DMS53 treated with DMSO at 0.1 percent for 48 hours (cell line): Measurements from ENCODE around the gene UBE2D2.
A peak's percentile ranks its signal among the peaks of the same experiment; 100 is the strongest.

Experiments used
- DNase-seq: peaks from one replicate; lab custom pipeline; 2025; ENCODE audit not compliant: unreplicated experiment; lab: John Stamatoyannopoulos, UW

UBE2D2 gene

DNA sequence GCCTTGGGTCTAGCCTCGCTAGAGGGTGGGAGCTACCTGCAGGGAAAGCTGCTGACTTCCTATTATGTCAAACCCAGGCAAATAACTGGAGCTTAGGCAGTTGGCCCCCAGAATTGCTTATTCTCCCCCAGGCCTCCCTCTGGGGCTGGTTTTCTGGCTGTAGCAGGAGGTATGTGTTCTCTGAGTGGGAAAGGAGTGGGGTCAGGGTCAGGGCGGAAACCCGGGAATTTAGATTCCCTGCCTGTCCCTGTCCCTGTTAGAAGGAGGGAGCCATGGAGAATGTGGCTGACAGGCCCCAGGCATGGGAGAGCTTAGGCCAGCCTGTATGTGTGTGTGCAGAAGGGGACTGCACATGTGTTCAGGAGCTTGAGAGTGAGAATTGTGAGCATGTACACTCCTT is 73.4 kb downstream of the UBE2D2 start:
- DNase-seq = no peak

DNA sequence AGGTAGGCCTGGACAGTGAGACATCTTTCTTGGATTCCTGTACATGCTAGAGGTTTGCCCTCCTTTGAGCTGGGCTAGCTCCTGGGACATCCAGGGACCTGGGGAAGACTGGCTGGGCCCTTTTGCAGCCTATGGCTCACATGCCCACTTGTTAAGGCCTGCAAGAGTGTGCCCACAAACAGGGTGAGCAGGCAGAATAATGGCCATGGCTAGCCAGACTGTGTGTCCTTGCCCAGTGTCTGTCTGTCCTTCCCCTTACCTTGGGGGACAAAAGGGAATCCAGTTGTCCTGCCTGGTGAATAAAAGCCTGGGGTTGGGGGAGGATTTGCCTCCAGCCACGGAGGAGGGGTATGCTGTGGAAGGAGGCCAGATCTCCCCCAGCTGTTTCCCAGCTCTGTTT is 74.1 kb downstream of the UBE2D2 start:
- no peak for DNase-seq

DNA sequence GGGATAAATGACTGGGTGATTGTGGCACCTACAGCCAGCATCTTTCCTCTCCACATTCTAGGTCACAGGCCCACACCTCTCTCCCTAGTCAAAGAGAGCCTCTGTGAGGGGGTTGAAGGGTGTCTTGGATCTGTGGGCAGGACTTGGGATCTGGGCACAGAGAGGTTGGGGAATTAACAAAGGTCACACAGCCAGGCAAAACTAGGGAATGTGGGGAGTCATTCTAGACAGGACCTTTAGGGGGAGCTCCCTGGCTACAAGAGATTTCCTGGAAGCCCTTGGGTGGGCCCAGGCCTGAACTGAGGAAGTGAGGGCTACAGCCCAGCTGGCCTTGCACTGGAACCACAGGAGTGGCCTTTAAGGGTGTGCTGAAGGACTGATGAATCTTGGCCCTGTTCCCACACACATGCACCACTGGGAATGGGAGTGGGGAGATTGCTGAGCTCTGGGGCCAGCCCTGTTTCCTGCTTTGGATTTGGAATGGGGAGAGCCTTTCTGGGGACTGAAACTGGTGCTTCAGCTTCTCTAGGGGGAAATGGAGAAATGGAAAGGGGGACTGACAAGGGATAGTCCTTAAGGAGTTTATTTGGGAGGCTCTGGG is 74.6 kb downstream of the UBE2D2 start:
- DNase-seq = peak; percentile 84

DNA sequence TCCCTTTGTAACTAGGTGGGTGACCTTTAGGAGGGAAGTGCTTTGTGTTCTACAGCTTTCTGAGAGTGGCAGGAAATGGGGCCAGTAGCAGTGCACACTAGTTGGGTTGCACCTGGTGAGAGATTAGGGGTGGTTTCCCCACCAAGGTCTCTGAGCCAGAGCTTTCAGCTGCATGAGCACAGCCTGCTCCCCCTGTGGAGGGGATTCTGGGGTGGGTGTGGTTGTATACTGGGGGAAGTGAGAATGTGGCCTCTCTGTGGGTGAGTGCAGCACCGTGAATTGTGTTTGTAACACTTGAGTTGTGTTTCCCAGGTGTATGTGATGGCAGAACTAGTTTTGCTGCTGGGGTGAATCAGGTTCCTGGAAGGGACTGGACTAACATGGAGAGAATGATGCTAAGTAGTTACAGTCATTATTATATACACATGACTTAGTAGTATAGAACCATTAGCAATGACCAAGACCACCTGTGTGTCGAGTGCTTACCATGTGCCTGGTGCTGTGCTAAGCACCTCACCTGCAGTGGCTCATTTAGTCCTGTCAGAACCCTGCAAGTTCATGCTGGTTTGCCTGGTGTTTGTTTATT is 75.2 kb downstream of the UBE2D2 start:
- peak; percentile 84 for DNase-seq

DNA sequence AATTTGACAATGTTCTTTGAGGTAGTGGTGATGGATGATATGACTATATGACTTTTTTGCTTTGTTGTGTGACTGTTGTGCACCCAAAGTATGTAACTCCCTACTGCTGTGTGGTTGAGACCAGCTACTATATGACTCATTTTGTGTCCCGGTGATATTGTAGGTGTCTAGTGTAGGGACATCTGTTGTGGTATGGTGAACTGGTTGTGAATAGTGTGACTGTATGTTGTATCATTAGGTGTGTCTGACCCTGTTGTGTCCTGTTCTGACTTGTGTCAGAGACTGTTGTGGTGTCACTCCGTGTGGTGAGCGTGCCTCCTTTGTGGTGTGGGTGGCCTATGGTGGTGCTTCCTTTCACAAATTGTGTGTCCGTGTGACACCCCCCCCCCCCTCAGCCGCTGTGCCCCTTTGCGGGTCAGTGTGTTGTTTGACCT is 75.9 kb downstream of the UBE2D2 start:
- peak; percentile 32 for DNase-seq

DNA sequence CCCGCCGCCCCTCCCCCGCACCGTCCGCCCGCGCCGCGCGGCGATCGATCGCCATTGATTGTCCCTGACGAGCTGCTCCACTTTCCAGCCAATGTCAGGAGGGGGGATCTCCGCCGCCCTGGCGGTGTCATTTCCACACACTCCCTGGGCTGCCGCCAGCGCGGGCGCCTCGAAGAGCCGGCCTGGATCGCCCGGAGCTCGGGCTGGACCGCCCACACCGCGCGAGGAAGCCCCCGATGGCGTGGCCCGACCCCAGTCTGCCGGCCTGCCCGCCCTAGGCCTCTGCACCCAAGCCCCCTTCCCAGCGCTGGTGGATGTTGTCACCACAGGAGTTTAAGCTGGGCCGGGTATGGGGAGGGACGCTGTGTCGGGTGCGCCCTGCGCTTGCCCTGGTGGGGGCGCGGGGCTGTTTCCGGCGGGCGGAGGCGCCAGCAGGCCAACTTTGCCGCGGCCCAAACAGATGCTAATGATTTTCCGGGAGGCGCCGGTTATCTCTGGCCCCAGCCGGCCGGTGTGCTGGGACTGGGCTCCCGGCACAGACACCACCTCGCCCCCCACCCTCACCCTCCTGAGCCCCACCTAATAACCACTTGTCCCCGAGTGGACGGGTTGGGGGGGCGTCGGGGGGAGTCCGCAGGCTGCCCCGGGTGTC is 76.4 kb downstream of the UBE2D2 start:
- peak; percentile 65 for DNase-seq

GRCh38 chr5:139638090-139638735 is 77.1 kb downstream of the UBE2D2 start:
- peak; percentile 86 for DNase-seq

DNA sequence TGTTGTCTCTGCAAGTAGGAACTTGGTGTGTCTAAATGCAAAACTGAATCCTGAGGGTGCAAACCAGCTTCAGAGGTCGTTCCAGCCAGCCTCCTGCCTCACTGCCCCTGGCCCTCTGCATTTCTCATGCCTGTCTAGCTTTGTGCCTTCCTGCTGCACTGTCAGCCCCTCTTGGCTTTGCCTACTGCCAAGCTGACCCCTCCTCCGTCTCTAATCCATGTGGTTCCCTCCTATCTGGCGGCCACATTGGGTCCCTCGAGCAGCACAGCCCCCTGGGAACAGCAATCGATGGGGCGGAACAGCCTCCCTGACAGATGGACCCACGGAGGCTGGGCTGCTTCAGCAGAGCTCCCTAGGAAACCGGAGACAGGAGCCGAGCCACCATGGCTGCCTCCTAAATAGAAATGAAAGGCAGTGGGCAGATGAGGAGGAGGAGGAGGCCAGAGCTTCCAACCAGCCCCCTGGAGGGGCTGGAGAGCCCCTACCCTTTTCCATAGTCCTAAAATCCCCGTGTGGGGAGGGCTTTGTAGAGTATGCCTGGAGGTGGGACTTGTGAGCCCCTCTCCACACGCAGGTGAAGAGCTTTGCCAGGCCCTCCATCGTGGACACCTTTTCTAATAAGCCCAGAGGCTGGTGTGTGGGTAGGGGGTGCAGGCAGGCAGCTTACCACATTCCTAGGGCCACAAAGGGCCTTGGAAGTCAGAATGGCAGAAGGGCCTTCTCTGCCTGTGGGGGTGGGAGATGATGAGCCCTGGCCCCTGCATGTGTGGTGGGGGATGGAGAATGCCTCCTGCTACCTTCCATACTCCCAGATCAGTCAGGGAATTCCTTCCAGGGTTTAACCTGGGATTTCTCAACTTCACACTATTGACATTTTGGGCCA is 77.8 kb downstream of the UBE2D2 start:
- no peak for DNase-seq

GRCh38 chr5:139639619-139640380 is 78.7 kb downstream of the UBE2D2 start:
- no peak for DNase-seq

GRCh38 chr5:139640421-139641115 is 79.4 kb downstream of the UBE2D2 start:
- DNase-seq = no peak

DNA sequence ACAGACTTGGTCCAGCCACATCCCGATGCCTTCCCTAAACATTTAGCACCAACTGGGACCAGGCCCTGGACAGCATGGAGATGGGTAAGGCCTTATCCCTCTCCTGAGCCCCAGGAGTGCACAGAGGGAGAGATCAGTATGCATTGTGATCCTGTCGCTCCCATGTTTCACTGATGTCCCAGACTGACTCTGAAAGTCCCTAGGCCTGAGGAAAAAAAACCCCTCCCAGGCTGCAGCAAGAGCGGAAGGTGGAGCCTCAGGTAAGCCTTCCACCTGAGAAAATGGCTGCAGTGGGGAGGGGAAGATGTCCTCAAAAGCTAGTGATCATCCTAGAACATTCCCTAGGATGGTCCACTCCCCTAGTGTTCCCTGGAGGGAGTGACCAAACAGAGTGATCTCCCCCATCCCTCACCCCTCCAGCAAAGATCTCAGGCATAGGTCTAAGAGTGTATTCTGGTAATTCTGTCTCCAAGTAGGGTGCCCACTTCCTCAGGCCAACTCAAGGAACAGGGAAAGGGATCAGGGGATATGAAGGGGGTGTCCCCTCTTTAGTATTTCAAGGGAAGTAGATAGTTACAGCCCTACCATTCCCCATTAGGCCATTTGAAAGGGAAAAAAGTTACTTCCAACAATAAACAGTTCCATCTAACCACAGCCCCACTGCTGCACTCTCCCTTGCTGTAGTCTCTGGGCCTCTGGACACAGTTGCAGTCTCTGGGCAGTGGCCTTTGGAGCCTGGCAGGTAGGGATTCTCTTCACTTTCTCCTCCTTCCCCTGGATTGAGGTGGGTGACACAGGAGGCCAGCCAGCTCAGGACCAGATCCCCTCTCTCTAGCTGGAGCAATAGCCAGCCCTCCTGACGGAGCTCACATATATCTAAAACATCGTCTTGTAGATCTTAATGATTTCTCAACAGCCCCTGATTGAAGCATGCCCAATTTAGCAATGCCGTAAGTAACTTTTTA is 80.3 kb downstream of the UBE2D2 start:
- no peak for DNase-seq

DNA sequence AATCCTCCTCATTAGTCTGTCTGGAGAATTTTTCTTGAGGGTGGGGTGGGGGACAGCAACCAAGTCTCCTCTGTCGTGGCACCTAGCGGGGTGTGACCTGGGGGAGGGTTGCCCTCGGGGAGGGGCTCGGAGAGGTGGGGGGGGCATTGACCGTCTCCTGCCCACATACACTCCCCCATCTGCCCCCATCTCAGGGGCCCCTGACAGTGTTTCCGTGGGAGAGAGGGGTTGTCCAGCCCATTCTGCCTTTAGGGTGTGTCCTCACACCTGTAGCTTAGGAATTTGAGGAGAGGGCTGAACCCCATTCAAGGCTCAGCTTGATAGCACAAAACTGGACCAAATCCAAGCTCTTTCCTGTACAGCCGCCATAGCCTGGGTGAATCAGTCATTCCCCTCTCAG is 81.1 kb downstream of the UBE2D2 start:
- DNase-seq = no peak

DNA sequence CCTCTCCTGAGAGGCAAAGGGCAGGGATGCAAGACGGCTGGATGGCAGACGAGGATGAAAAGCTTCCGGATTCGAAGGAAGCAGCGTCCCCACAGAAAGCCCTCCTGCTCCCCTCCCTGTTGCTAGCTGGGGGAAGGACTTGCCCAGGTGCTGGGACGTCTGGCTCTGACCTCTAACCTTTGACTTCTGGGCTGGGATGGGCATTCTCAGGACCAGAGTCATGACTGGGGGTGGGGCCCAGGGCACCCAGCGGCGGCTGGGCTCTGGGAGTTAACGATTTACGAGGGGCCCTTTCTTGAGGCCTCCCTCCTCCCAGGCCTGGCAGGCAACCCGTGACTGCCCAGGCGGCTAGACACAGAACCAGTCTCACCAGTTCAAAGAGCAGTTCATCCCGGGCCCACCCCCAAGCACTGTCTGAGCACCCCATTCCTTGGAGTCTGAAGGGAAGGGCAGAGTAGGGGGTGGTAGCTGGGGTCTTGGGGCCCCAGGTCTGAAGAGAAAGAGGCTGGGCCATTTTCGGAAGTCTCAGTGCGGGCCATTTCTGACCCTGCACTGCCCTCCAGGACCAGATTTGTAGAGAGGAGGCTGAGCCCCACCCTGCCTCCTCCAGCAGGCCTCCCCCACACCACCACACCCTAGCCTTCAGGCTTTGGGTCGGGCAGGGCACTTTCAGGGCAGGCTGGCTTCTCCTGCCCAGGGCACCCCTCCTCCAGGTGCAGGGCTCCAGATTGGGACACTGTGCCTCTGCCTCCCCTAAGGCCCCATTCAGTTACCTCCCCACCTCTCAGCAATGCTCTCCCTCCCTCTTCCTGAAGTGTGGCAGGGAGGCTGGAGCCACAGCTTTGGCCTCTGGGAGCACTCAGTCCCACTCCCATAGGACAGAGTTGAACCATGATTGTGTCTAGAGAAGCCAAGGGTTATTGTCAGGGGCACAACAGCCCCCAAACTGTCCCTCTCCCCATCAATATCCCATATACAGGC is 82.0 kb downstream of the UBE2D2 start:
- peak; percentile 84 for DNase-seq

- DNase-seq = no peak
These were observed 82.9 kb downstream of the UBE2D2 start for GRCh38 chr5:139644001-139644456.

GRCh38 chr5:139644646-139645429 is 83.7 kb downstream of the UBE2D2 start:
- DNase-seq = no peak

DNA sequence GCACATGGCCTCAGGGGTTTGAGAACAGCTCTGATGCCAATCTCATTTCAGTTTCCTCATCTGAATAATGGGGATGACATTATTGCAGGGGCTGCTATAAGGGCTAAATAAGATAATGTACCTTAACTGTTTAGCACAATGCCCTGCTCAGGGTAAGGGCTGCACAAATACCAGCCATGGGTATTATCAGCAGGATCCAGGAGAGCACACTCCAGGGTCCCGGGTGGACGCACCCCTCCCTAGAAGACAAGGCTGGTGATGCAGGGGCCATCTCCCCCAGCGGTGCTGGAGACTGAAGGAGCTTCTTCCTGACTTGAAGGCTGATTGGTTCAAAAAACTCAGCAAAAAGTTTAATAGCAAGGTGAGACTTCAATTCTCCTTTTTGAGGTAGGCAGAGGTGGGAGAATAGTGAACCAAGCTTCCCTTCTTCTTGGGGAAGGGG is 84.3 kb downstream of the UBE2D2 start:
- DNase-seq = no peak
